NCI-H146 (cell line): ENCODE measurements around the gene COL5A1.

Experiments
- DNase-seq: peaks from one replicate; lab custom pipeline; 2025; lab: John Stamatoyannopoulos, UW

Gene COL5A1

DNA sequence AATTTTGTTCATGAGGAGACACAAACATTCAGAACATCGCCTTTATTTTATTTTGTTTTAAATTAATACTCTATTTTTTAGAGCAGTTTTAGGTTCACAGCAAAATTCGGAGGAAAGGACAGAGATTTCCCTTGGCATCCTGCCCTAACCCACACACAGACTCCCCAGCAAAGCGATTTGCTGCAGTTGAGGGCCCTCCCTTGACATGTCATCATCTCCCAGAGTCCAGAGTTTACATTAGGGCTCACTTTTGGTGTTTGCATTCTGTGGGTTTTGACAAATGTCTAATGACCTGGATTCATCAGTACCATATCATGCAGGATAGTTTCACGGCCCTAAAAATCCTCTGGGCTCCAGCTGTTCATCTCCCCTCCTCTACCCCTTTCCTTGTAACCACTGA is 33.6 kb upstream of the COL5A1 start:
- no peak for DNase-seq

DNA sequence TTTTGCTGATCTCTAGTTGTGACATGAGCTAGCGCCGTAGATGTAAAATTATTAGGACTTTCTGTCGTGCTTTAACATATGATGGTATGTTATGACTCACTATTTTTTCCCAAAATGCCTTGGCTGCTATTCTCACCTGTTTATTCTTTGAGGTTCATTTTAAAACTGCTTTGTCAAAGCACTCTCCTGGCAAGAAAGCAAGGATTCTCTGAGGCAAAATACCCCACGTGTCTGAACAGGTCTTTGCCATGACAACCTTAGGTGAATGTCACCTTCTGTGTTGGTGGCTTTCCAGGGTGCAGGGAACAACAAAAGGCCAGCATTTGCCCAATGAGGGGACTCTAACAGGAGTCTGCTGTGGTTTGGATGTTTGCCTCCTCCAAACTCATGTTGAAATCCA is 30.6 kb upstream of the COL5A1 start:
- DNase-seq = no peak

DNA sequence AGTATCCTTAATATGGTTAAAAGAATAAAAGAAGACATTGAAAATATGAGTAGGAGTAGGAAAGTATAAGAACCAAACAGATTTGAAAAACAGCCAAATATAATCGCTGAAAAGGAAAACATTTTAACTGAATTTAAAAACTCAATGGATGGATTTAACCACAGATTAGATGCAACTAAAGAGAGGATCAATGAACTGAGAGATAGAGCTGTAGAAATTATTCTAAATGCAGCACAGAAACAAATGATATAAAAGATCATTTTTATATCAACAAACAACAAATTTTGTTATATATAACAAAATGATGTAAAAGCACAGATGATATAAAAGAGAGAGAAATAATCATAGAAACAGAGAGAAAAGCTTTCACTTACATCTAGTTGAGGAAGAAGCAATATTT is 29.3 kb upstream of the COL5A1 start:
- no peak for DNase-seq

DNA sequence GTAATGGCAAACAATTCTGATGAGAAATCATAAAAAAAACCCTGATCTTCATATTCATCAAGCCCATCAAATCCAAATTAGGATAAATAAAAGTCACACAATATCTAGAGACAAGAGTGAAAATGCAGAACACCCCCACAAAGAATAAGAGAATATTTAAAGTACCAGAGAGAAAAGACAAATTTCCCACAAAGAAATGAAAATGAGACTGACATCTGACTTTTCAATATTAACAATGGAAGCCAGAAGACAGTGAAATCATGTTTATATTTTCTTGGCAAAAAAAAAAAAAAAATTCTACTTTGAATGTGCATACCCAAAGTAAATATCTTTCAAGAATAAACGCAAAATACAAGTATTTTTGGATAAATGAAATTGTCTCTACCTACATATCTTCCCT is 28.9 kb upstream of the COL5A1 start:
- no peak for DNase-seq

DNA sequence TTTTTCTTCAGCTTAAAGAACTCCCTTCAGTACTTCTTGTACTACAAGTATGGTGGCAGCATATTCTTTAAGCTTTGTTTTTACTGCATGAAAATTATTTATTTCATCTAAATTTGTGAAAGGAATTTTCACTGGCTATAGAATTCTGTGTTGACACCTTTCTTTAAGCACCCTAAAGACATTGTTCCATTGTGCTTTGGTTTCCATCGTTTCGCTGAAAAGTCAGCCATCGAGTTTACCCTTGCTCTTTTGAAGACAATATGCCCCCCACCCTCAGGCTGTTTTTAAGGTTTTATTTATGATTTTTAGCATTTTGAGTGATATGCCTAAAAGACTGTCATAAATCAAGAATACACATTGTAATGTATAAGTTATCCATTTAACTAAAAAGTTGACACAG is 27.3 kb upstream of the COL5A1 start:
- DNase-seq = no peak

DNA sequence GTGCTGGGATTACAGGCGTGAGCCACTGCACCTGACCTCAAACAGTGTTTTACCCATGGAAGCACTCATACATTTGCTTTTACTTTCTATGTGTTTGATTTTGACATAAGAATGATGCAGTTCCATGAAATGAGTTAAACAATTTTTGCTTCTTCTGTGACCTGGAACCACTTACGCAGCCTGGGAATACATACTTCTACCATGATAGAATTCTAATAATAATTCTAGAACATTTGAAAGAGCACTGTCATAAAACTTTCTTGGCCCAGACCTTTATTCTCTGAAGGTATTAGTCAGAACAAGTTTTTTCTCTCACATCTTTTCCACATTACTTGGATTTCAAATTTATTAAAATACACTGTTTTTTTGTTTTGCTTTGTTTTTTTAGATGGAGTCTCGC is 25.3 kb upstream of the COL5A1 start:
- DNase-seq = no peak

DNA sequence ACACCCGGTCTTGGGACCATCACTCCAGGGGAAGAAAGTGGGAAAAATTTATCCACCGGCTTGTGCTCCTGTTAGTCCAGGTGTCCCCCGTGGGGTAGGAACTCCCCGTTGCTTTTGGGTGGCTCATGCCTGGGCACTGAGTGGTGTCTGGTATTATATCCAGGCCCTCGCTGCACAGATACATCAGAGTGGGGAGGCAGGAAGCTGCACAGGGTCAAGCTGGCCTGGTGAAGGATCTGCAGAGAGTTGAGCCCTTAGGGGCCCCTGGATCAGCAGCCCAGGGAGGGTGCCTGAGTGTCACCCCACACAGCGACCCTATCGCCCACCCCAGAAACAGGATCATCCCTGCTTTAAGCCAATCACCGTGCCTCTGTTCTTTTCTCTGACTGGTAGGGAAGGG is 24.4 kb upstream of the COL5A1 start:
- no peak for DNase-seq

DNA sequence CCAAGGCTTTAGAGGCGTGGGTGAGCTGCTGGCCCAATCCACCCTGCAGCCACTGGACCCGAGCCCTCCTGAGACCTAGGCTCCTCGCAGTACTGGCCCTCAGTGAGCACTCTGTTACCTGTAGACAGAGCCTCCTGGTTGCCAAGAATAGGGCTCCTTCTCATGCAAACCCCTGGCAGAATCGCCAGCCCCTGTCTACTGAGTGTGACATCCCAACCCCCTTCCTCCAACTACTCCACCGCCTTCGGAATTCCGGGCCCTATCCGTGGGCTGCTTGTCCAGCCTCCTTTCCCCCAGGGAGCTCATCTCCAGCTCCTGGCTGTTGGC is 23.8 kb upstream of the COL5A1 start:
- no peak for DNase-seq

DNA sequence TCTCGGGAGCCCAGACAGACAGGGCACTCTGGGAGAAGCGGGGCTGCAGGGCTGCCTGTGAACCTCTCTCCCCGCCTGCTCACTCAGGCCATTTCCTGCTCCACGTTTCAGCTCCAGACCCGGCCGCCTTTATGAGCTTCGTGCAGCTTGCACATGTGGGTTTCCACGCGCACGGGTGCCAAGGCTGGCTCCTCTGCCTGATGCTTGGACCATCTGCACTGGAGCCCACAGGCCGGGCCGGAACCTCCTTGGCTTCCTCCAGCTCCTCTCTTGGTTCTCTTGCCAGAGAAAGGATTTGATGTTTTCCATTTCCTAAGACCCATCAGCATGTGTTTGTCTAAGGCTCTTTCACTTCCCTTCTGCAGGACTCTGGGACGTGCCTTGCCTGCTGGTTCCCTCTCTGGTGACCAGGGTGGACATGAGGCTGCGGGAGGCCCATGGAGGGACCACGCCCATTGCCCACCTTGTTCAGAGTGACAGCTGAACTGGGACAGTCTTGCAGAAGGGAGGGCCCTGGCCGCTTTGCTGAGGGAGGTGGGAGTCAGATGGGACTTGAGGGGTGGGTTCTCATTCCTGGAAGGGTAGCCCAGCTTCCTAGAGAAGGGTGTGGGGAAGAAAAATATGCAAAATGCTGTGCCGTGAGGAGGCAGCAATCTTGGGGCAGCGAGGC is 23.3 kb upstream of the COL5A1 start:
- DNase-seq = no peak

DNA sequence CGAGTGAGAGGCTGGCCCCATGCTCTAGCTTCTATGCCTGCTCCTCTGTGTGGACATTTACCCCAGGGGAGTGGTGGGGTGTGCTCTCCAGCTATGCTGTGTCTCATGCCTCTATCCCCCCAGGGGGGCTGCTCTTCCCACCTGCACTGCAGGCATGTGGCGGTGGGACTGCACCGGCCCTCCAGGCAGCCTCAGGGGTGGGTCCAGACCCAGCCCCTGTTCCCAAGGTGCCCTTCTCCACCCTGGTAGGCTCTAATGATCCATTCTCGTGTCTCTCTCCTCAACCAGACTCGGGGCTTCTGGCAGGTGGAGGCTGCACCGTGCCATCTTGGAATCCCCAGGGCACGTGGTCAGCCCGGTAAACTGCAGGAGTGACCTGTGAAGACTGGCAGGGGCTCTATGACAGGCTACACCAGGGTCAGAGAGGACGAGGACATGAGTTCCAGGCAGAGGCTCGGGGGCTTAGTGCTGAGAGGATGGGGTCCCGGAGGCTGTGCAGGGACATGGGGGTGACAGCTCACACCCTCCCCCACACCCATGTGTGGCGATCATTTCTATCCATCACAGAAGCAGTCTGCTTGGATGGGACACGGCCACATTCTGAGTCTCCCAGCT is 22.7 kb upstream of the COL5A1 start:
- DNase-seq = no peak

DNA sequence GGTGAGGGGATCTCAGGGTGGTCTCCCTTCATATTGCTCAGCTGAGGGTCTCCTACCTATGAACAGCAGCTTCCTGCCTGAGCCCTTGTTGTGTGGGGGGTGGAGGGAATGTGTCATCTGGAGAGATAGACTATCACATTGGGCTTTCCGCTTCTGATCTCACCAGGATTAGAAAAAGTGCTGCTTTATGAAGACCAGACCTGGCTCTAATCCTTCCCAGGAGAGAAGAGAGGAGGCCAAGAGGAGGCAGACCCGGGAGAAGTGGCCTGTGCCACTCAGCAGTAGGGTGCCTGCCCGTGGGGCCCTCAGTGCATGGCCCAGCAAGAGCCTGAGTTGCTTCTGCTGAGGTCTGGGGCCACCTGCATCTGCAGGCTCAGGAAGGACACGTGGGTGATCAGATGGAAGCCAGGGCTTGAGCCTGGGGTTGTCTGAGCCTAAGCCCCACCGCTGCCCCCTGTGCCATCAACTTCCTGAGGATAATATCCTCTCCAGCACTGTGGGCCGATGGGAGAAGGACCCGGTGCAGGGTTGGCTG is 22.1 kb upstream of the COL5A1 start:
- DNase-seq = no peak

DNA sequence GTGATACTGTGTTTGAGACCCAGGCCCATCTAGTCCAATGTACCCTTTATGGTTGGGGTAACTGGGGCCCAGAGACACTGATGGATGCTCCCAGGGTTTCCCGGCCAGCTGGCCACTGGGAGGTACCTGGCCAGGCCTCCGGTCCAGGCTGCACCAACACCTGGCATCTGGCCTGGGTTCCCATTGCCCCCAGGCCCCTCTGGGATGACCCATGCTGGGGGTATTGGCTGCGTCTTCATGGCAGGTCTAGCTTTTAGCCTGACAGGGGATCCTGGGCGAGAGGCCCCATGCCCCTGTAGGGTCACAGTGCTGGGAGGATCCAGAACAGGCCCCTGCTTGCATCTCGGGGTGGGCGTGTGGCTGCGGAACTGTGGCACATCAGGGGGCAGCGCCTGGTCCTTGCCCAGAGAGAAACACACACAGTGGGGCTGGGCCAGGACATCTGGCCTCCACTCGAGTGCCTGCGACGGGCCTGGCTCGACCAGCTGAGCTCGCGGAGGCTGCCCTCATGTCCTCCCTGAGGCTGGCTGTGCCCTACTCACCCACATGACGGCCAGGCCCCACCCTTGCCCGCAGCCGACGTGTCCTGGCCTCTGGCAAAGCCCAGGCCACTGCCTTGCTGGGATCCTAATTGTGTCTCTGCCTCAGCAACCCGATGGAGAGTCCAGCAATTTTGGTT is 21.5 kb upstream of the COL5A1 start:
- no peak for DNase-seq

DNA sequence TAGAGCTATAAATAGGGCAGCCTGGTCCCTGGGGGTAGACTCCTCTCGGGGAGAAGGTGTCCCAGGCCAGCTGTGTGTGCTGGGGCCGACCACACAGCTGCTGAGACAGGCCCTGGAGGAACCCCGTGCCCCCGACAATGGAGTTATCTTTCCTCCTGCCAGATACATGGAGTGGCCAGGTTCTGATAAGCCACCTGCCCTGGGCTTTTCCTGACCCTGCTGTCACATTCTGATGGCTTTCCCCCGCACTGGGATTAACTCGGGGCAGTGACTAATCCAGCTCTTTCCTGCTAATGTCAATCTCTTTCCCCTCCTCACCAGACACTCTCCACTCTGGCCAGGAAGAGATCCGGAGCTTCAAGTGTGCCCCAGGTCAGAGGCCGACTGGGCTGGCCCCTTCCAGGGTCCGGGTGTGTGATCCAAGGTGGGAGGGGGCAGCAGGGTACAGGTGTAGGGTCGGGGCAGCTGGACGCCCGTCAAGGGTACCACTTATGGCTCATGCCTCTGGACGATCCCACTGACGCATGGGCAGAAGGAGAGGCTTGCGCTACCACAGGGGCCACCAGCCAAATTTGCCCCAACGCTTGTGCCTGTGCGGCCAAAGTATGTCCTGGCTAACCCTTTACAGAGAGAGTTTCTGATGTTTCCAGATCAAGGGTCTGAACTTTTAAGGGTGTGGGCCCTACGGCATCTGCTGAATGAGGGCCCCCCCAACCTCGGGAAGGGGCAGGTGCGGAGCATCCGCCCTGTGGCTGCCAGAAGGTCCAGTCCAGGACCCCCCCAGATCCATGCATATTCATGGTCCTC is 20.6 kb upstream of the COL5A1 start:
- no peak for DNase-seq

DNA sequence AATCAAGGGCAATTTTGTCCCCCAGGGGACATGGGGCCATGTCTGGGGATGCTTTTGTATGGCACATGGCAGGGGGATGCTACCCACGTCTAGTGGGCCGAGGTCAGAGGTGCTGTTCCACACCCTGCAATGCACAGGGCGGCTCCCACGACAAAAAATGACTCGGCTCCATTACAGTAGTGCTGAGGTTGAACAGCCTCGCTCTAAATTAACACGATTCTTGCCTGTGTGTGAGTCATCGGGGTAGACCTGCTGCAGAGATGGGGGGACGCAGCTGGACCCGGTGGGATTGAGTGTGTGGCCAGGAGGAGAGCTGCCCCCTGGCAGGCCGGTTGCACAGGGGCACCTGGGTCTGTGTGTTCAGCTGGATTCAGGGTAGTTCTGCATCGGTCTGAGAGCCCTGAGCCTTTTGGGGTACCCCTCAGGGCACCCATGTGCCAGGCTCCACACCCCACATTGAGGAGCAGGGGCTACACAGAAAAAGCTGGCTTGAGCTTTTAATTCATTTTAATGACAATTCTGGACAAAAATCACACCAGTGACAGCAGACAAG is 20.0 kb upstream of the COL5A1 start:
- no peak for DNase-seq

DNA sequence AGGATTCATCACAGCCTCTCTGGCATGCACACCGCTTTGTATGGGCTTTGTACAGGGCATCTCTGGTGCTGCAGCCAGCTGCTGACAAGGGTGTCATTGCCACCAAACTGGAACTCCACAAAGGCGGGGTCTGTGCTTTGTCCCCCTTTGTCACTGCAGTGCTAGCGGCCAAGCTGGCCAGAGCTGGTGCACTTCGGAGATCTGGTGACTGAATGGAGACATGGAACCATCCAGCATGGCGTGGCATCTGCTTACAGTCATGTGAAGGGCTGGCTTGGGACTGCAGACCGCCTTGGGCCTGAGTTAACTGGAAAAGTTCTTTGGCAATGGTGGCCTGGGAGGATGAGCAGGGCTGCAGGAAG is 18.7 kb upstream of the COL5A1 start:
- no peak for DNase-seq

DNA sequence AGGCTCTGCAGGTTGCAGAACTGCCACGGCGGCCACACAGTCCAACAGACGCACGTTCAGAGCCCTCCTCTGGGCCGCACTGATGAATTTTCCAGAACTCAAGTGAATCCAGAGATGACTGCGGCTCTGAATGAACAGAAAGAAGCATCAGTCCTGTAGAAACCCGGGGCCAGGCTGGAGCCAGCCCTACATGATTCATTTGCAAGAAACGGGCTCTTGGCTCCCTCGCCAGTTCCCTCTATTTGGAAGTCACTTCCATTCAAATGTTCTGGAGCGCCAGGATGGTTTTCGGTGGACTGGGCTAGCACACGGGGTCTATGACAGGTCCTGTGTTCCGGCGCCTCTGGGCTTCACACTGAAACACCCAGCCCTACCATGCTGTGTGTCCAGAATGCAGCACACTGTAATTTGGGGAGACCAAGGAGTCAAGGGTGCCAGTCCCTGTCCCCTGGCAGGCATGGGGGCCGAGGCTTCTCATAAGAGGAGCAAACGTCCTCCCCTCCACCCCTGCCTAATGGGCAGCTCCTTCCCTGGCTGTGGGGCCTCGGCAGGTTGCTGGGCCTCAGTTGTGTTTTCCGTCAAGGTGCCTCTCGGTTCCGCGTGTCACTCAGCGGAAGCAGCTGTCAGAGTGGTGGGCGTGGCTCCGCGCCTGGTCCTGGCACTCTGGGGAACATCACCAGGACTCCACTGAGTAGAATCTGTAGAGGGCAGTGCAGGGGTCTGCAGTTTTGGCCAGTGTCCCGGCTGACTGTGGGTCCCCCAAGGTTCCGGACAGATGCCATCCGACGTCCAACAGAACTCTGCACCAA is 18.1 kb upstream of the COL5A1 start:
- no peak for DNase-seq

DNA sequence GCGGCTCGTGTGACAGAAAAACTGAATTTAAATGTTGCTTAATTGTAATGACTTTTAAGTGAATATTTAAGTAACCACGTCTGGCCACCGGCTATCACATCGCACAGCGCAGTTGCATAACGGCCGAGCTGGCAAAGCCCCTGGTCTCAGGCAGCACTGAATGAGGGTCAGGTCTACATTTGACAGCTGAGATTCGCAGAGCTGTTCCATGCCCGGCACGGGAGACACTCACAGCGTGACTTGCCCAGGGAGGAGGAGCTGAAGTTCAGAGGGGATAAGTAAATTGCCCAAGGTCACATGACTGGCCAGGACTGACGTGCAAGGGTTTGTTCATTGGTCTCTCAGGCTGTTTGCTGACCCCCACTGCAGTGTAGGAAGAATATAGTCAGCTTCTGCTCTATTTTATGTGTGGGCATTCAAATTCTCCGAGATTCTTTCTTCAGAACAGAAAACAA is 17.4 kb upstream of the COL5A1 start:
- DNase-seq = no peak

DNA sequence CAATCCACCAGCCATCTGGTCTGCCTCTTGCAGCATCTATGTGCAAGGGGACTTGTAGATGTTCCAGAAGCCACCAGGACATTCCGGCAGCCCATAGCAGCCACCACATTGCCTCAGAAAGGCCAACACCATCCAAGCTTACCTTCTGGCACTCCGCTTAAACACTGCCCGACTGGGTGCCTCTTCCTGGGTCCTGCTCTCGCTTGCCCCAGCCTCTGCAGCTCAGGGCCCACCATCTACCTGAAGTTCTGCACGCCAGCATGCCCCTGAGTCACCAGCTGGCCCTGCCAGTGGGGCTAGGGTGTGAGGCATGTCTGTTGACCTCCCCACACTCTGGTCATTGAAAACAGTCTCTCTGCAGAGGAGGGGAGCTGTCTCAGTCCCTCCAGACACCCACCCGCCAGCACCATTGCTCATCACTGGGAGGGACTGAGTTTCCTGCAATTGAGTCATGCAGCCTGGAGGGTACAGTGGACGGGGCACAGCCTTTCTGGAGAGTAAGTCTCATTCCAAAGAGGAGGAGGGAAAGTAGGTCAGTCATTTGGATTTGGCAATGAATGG is 16.9 kb upstream of the COL5A1 start:
- DNase-seq = no peak

DNA sequence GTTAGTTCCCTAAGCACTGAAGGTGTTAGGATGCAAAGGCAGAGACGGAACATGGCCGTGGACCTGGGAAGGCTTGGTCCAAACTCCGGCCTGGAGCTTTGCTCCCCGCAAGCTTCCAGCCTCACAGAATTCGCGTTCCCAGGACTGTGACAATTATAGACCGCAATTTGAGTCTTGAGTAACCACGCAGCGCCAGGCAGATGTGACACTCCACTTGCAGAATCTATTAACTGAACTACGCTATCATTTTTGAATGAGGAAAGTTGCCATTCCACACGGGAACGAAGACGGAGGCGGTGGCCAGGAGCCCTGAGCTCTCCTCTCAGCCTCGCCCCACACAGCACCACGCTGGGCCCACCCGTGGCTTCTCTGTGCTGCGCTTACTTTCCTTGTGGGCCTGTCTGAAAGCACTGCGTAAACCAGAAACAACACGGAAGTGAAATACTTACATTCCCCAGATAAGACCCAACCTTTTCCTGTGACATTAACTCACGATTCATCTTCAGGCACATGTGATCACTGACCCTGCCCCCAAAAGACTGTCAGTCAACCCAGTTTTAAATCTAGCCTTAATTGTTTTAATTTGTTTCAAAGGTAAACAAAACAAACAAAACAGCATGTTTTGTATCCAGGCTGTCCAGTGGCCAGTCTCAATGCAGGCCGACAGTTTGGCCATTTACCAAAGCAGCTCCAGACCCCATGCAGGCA is 16.1 kb upstream of the COL5A1 start:
- no peak for DNase-seq

DNA sequence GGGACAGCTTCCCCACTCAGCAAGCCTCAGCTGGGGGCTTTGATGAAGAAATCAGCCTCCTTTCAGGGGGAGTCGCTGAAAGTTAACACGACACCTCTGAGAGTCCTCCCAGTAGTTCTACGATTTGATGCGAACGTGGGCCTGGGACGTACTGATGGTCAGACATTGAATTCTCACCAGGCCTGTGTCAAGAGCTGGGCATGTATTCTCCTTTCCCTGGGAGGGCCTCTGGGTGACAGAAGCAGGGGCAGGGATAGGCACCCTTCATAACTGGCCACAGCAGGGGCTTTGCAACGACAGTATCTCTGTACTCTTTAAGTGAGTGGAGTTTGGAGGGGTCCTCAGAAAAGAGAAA is 15.6 kb upstream of the COL5A1 start:
- DNase-seq = no peak
